ENCODE results near the gene CROCC2. TPM values are rescaled to one million over a fixed set of nuclear protein-coding genes. Genes with fewer than 3 reads are reported as not detected.

Gene CROCC2
- total and polyA plus RNA-seq, 10 of the 15 experiments (the other 5 are each of a cell fraction or from before 2014, with no cell fraction given): not detected

DNA sequence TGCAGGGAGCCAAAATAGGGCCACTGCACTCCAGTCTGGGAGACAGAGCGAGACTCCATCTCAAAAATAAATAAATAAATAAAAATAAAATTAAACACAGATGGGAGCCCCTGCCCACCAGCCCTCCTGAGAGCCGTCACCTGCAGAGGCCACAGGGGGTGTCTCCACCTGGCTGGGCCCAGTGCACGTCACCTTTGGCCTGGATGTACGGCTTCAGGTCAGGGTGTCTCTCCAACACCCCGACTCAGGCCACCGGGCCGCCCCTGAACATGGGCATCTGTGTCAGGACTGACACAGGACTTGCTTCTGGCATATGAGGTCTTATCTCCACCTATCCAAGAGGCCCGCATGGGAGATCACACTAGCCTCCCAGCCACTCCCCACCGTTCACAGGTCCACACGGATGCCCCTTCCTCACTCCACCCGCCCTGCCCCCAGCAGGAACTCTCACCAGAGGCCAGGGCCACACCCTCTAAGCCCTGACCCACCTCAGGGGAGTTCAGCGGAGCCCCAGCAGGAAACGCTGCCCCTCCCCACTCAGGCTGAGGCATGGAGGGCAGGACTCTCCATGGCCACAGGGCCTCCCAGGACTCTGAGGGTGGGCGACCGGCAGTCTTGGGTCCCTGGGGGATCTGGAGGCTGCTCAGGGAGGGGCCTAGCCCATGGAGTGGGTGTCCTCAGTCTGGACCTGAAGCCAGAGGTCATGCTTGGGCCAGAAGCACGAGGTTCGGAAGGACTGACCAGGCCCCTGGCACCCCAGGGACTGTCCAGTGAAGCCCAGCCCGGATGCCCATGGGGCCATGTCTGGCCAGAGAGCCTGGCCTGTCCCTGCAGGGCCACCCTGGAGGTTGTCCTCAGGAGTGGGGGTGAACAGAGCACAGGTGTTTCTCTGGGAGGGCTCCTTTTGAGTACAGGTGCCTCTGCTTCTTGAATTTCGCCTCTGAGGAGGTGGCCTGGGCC is 1.6 kb upstream of the CROCC2 start:
- Histone ChIP-seq H3K27me3 (replicated peaks in 1 of 2; ENCODE audit: control insufficient read depth in 2 of 2, insufficient read depth in 2 of 2, low read length in 1 of 2) (no peaks in the 10 kb centered on the region), H3K9me3 (replicated peaks; ENCODE audit: control insufficient read depth, insufficient read depth, low read length) (no peaks in the 10 kb centered on the region), H3K36me3 (ENCODE audit: control insufficient read depth in 2 of 2, insufficient read depth in 2 of 2, low read length in 1 of 2) (no peaks in the 10 kb centered on the region), H3K4me3 (no peak overlapping the region), H3K27ac (ENCODE audit: control insufficient read depth, insufficient read depth) (no peak overlapping the region), H3K79me2 (ENCODE audit: control insufficient read depth, insufficient read depth, low read length) (no peaks in the 10 kb centered on the region), H3K9ac (ENCODE audit: control insufficient read depth, insufficient read depth, low read length) (no peak overlapping the region), H4K20me1 (ENCODE audit: control insufficient read depth, insufficient read depth) (no peaks in the 10 kb centered on the region), H3K4me1 (ENCODE audit: control insufficient read depth, insufficient read depth, low read length) (no peaks in the 10 kb centered on the region), H3K4me2 (ENCODE audit: control insufficient read depth, insufficient read depth) (no peak overlapping the region), H2AFZ (ENCODE audit: control insufficient read depth, low read depth, low read length) (no peak overlapping the region)
- DNase-seq (ENCODE audit: low read depth, low spot score) (no peak), FAIRE-seq (no peak), ATAC-seq (no peak)
- ChIA-PET SMC1A (ENCODE audit: uncharacterized antibody, unreplicated experiment) (no interaction called here), RAD21 (ENCODE audit: unreplicated experiment) (no interaction called here), CTCF (no interaction called here), POLR2A (no interaction called here)
- TF ChIP-seq SMAD5 (IDR thresholded peaks at IDR 0.05; ENCODE audit: low read depth) (no peak), HDAC2 (IDR thresholded peaks at IDR 0.05) (no peak), SPI1 (IDR thresholded peaks at IDR 0.05; ENCODE audit: borderline replicate concordance, insufficient read depth, low read depth, low read length) (no peak), SIX5 (IDR thresholded peaks at IDR 0.05; ENCODE audit: low read depth, low read length, severe bottlenecking) (no peak), ZNF384 (IDR thresholded peaks at IDR 0.05; ENCODE audit: borderline replicate concordance, low read depth, low read length) (no peak), RAD21 (IDR thresholded peaks at IDR 0.05; ENCODE audit: insufficient read depth, low read depth, low read length) (no peak), GATAD2B (conservative IDR thresholded peaks at IDR 0.05; ENCODE audit: low read depth) (no peak), ZNF622 (IDR thresholded peaks at IDR 0.05) (no peak), RUNX3 (IDR thresholded peaks at IDR 0.05; ENCODE audit: low read length) (no peak), NFXL1 (IDR thresholded peaks at IDR 0.05; ENCODE audit: borderline replicate concordance) (no peak), CHD1 (IDR thresholded peaks at IDR 0.05; ENCODE audit: low read depth, low read length) (no peak), BACH1 (IDR thresholded peaks at IDR 0.05; ENCODE audit: borderline replicate concordance) (no peak), RBBP5 (conservative IDR thresholded peaks at IDR 0.05) (no peak)
- TF ChIP-seq, protein P1, sequence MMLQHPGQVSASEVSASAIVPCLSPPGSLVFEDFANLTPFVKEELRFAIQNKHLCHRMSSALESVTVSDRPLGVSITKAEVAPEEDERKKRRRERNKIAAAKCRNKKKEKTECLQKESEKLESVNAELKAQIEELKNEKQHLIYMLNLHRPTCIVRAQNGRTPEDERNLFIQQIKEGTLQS (IDR thresholded peaks at IDR 0.05; ENCODE audit: borderline replicate concordance, extremely low read depth, low read depth, low read length): no peak
- intact Hi-C loops (cut with micrococcal nuclease; ENCODE audit: unreplicated experiment): no loop called here
- in situ Hi-C loops (cut with MboI): no loop called here
- 32% methylated on average over 18 of the region's 19 CpGs for WGBS (ENCODE audit: insufficient coverage, insufficient replicate concordance, low lambda C conversion rate, missing lambda C conversion rate)
- no TSS peak for BruUV-seq (replicated peaks)

Data from GM12878 (cell line).